Small intestine (tissue), 7 donors: Measurements from ENCODE around the gene RBM15B. TPM values are rescaled to one million over a fixed set of nuclear protein-coding genes. Genes with fewer than 3 reads are reported as not detected.

Experiments used
- DNase-seq, 2 donors: peaks; one replicate each; pipeline versions ENCODE4 v3.0.0 to v3.0.0-alpha.2; 2013
- FAIRE-seq: peaks from 2 replicates; lab custom pipeline; 2012; peaks lifted over from hg19 to GRCh38; lab: Jason Lieb, UNC
- H3K27ac ChIP-seq, 3 donors: one replicate each; pipeline ENCODE4 v1.5.1; 2013; ENCODE audit warnings: low read length in 2 of 3, mild to moderate bottlenecking in 2 of 3, control low read depth in 1 of 3, inconsistent platforms in 1 of 3, low read depth in 1 of 3, moderate library complexity in 1 of 3
- H3K27me3 ChIP-seq, 3 donors: one replicate each; pipeline ENCODE4 v1.6.1; 2013; ENCODE audit warnings: low read length in 3 of 3, inconsistent platforms in 1 of 3; ENCODE audit not compliant: control insufficient read depth in 3 of 3, insufficient read depth in 3 of 3
- H3K36me3 ChIP-seq, 3 donors: one replicate each; pipeline ENCODE4 v1.6.1; 2013; ENCODE audit warnings: low read length in 3 of 3, inconsistent platforms in 1 of 3, low read depth in 1 of 3, mild to moderate bottlenecking in 1 of 3, moderate library complexity in 1 of 3; ENCODE audit not compliant: control insufficient read depth in 3 of 3, insufficient read depth in 2 of 3
- H3K4me1 ChIP-seq, 3 donors: one replicate each; pipeline ENCODE4 v1.6.1; 2013; ENCODE audit warnings: low read length in 2 of 3, inconsistent platforms in 1 of 3, low read depth in 1 of 3, mild to moderate bottlenecking in 1 of 3, moderate library complexity in 1 of 3; ENCODE audit not compliant: control insufficient read depth in 3 of 3, insufficient read depth in 2 of 3
- H3K4me3 ChIP-seq, 3 donors: one replicate each; pipeline ENCODE4 v1.5.1; 2013; ENCODE audit warnings: low read length in 3 of 3, control low read depth in 1 of 3, inconsistent platforms in 1 of 3, low read depth in 1 of 3, mild to moderate bottlenecking in 1 of 3, moderate library complexity in 1 of 3
- H3K9me3 ChIP-seq, 2 donors: one replicate each; pipeline ENCODE4 v1.6.1; 2013; ENCODE audit warnings: low read depth in 1 of 2, low read length in 1 of 2; ENCODE audit not compliant: control insufficient read depth in 2 of 2, insufficient read depth in 1 of 2
- WGBS, 3 donors: extraction: QIAGEN DNeasy Blood & Tissue Kit; methylation state at CpG; one replicate each; pipeline ENCODE4 v1.1.7; 2013; 5-methylcytosine and 5-hydroxymethylcytosine counted together
- polyA plus RNA-seq, 4 donors: library from polyadenylated mRNA; stranded (reverse) in 3 of 4; unstranded in 1 of 4; fragments of 200-250 nt in 3 of 4; fragments of 120-200 nt in 1 of 4; gene quantifications; one replicate each; pipeline versions ENCODE4 v1.2.1 to v1.2.3, GENCODE V29; 2013
- donor health status: healthy with polysubstance abuse.
- donor health status: control.
- donor health status: control.
- donor health status: Bipolar disorder and iron deficiency.
- donor health status: healthy.

RBM15B gene
- polyA plus RNA-seq, 4 donors, result 8.9 to 23.3 (median 14.0) TPM

GRCh38 chr3:51391566-51392354 is 675 bp downstream of the RBM15B start:
- FAIRE-seq (no peak), DNase-seq (peak; percentile 28 to 77)
- peaks cover 0 to 17% of the 10 kb centered on the region in 2 donors for H3K9me3 ChIP-seq
- H3K27ac ChIP-seq, result peak overlapping the region; percentile 59 to 93 (median 91)
- H3K36me3 ChIP-seq, result peaks cover 8 to 83% (median 15%) of the 10 kb centered on the region in 3 donors
- 5 to 10% (median 6%) methylated on average over 64 to 115 of the region's 115 CpGs for WGBS, 3 donors
- H3K27me3 ChIP-seq, result no peaks in the 10 kb centered on the region
- peak overlapping the region; percentile 64 to 84 (median 75) for H3K4me3 ChIP-seq
- H3K4me1 ChIP-seq, result peaks cover 5 to 54% (median 6%) of the 10 kb centered on the region in 3 donors

DNA sequence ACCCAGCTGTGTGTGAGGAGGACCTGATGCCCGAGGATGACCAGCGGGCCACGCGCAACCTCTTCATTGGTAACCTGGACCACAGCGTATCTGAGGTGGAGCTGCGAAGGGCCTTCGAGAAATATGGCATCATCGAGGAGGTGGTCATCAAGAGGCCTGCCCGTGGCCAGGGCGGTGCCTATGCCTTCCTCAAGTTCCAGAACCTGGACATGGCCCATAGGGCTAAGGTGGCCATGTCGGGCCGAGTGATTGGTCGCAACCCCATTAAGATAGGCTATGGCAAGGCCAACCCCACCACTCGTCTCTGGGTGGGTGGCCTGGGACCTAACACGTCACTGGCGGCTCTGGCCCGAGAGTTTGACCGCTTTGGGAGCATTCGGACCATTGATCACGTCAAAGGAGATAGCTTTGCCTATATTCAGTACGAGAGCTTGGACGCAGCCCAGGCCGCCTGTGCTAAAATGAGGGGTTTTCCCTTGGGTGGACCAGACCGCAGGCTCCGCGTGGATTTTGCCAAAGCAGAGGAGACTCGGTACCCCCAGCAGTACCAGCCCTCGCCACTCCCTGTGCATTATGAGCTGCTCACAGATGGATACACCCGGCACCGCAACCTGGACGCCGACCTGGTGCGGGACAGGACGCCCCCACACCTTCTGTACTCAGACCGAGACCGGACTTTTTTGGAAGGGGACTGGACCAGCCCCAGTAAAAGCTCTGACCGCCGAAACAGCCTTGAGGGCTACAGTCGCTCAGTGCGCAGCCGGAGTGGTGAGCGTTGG is 1.5 kb downstream of the RBM15B start:
- FAIRE-seq, result no peak
- peaks cover 0 to 17% of the 10 kb centered on the region in 2 donors for H3K9me3 ChIP-seq
- peaks cover 8 to 82% (median 15%) of the 10 kb centered on the region in 3 donors for H3K36me3 ChIP-seq
- H3K27me3 ChIP-seq, result no peaks in the 10 kb centered on the region
- no peak for DNase-seq
- 86 to 91% (median 88%) methylated on average over 42 of the region's 42 CpGs for WGBS, 3 donors
- H3K4me1 ChIP-seq, result peaks cover 5 to 53% (median 6%) of the 10 kb centered on the region in 3 donors
- H3K4me3 ChIP-seq, result peak overlapping the region; percentile 64 to 84 (median 75)
- H3K27ac ChIP-seq, result peak overlapping the region in 1 of 3 donors; percentile 91

DNA sequence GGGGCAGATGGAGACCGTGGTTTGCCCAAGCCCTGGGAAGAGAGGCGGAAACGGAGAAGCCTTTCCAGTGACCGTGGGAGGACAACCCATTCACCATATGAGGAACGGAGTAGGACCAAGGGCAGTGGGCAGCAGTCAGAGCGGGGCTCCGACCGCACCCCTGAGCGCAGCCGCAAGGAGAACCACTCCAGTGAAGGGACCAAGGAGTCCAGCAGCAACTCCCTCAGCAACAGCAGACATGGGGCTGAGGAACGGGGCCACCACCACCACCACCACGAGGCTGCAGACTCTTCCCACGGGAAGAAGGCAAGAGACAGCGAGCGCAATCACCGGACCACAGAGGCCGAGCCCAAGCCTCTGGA is 2.0 kb downstream of the RBM15B start:
- DNase-seq (no peak), FAIRE-seq (no peak)
- WGBS, 3 donors, result 93 to 96% (median 94%) methylated on average over 17 of the region's 17 CpGs
- Histone ChIP-seq H3K9me3 (peaks cover 0 to 17% of the 10 kb centered on the region in 2 donors), H3K36me3 (peaks cover 8 to 77% (median 10%) of the 10 kb centered on the region in 3 donors), H3K27me3 (no peaks in the 10 kb centered on the region), H3K4me1 (peaks cover 3 to 47% (median 6%) of the 10 kb centered on the region in 3 donors), H3K4me3 (no peak overlapping the region), H3K27ac (no peak overlapping the region)

DNA sequence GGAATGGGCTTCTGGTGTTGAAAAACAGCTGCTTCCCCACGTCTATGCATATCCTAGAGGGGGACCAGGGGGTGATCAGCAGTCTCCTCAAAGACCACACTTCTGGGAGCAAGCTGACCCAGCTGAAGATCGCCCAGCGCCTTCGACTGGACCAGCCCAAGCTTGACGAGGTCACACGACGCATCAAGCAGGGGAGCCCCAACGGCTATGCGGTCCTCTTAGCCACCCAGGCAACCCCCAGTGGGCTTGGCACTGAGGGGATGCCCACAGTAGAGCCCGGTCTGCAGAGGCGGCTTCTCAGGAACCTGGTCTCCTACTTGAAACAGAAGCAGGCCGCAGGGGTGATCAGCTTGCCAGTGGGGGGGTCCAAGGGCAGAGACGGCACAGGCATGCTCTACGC is 2.5 kb downstream of the RBM15B start:
- Histone ChIP-seq H3K27me3 (no peaks in the 10 kb centered on the region), H3K9me3 (peaks cover 0 to 17% of the 10 kb centered on the region in 2 donors), H3K36me3 (peaks cover 7 to 77% (median 8%) of the 10 kb centered on the region in 3 donors), H3K4me1 (peaks cover 3 to 44% (median 6%) of the 10 kb centered on the region in 3 donors), H3K4me3 (no peak overlapping the region), H3K27ac (peak overlapping the region in 1 of 3 donors; percentile 9)
- 89 to 95% (median 91%) methylated on average over 14 of the region's 14 CpGs for WGBS, 3 donors
- FAIRE-seq (no peak), DNase-seq (no peak)

- Histone ChIP-seq H3K27ac (no peak overlapping the region), H3K27me3 (no peaks in the 10 kb centered on the region), H3K4me3 (no peak overlapping the region), H3K4me1 (peaks cover 3 to 35% (median 6%) of the 10 kb centered on the region in 3 donors), H3K9me3 (peaks cover 0 to 17% of the 10 kb centered on the region in 2 donors), H3K36me3 (peaks cover 7 to 74% (median 8%) of the 10 kb centered on the region in 3 donors)
- DNase-seq (no peak), FAIRE-seq (no peak)
- 83 to 85% (median 84%) methylated on average over 5 of the region's 5 CpGs for WGBS, 3 donors
These were observed 3.5 kb downstream of the RBM15B start for GRCh38 chr3:51394541-51394940.

DNA sequence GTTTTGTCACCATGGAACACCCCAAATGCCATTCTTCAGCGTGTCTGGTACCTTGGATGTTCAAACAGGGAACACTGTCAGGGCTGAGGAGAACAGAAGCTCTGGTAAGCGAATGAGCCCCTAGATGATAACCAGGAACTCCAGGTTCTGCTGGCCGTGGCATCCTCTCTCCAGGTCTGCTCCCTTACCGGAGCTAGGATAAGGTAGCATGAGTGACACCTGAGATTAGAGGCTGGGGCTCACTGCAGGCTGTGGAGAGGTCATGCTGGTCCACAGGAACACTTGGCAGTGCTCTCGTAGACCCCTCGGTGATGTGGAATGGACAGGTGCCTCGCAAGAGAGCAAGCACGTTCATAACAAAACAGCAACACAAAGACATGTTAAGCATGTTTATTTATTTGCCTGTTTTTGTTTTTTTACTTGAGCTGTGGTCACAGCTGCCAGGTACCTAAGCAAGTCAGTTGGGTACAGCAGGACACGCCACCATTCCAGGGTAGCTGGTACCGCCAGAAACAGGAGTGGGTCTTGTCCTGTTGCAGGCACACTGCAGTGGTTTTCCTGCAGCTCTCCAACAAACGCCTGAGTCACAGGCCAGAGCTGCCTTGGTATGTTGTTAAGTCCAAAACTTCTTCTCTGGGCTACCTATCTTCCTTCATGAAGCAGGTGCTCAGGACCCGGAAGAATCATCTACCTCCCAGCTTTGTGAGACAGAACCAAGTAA is 4.6 kb downstream of the RBM15B start:
- H3K27me3 ChIP-seq, result no peaks in the 10 kb centered on the region
- peaks cover 7 to 72% (median 8%) of the 10 kb centered on the region in 3 donors for H3K36me3 ChIP-seq
- FAIRE-seq (no peak), DNase-seq (no peak)
- H3K27ac ChIP-seq, result no peak overlapping the region
- H3K4me3 ChIP-seq, result no peak overlapping the region
- WGBS, 3 donors, result 64 to 78% (median 75%) methylated on average over 12 of the region's 12 CpGs
- H3K9me3 ChIP-seq, result peaks cover 0 to 17% of the 10 kb centered on the region in 2 donors
- H3K4me1 ChIP-seq, result peaks cover 3 to 24% (median 6%) of the 10 kb centered on the region in 3 donors

DNA sequence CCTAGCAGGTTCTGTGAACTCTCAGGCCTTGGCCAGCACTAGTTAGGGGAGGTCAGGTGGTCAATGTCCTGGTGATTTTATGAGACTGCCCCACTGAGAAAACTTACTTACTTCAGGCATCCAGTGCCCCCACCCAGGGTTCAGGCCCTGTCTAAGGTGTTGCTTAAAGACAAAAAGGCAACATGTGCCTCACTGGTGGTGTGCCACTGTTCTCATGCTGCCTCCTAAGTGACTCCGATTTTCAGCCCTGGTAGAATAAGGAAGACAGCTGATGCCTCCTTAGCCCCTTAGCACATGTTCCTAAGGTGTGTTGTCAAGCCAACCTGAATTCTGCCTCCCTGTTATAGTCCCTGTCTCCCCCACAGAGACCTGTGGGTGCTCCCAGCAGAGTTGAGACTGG is 5.3 kb downstream of the RBM15B start:
- no peak for FAIRE-seq
- H3K27ac ChIP-seq, result no peak overlapping the region
- H3K4me3 ChIP-seq, result no peak overlapping the region
- peaks cover 0 to 17% of the 10 kb centered on the region in 2 donors for H3K9me3 ChIP-seq
- 88 to 95% (median 94%) methylated on average over 1 of the region's 1 CpG for WGBS, 3 donors
- peaks cover 3 to 22% (median 6%) of the 10 kb centered on the region in 3 donors for H3K4me1 ChIP-seq
- H3K27me3 ChIP-seq, result no peaks in the 10 kb centered on the region
- peaks cover 7 to 75% (median 10%) of the 10 kb centered on the region in 3 donors for H3K36me3 ChIP-seq
- no peak for DNase-seq

- peaks cover 9 to 76% (median 13%) of the 10 kb centered on the region in 3 donors for H3K36me3 ChIP-seq
- FAIRE-seq (no peak), DNase-seq (no peak)
These were observed 6.3 kb downstream of the RBM15B start for GRCh38 chr3:51397392-51397791.

More at GRCh38 chr3:51397392-51397791, 6.3 kb downstream of the RBM15B start:
- Histone ChIP-seq H3K4me3 (no peak overlapping the region), H3K27me3 (no peaks in the 10 kb centered on the region), H3K4me1 (peaks cover under 1 to 19% (median 2%) of the 10 kb centered on the region in 3 donors), H3K9me3 (peaks cover 0 to 14% of the 10 kb centered on the region in 2 donors), H3K27ac (no peak overlapping the region)
- WGBS, 3 donors, result 66 to 87% (median 75%) methylated on average over 5 of the region's 5 CpGs
